GM12878 (cell line): Measurements from ENCODE around the gene UBASH3B. TPM values are rescaled to one million over a fixed set of nuclear protein-coding genes. Genes with fewer than 3 reads are reported as not detected.

Experiments
- BCL11A ChIP-seq: IDR thresholded peaks from 2 replicates; pipeline ENCODE4 v1.6.1; 2011; ENCODE audit warnings: low read depth, low read length
- BCL3 ChIP-seq: IDR thresholded peaks from 2 replicates; pipeline ENCODE4 v1.6.1; 2011; ENCODE audit warnings: borderline replicate concordance, low read depth, mild to moderate bottlenecking, moderate library complexity, low read length; ENCODE audit not compliant: insufficient read depth, poor library complexity, severe bottlenecking
- CBFB ChIP-seq: IDR thresholded peaks from 2 replicates; pipeline ENCODE4 v1.6.1; 2016; ENCODE audit warnings: antibody characterized with exemption, low read depth
- CEBPB ChIP-seq, 2 experiments: fragments of 150-350 bp in 1 of 2; IDR thresholded peaks; 2 replicates each; pipeline ENCODE4 v1.6.1; 2012 to 2014; ENCODE audit warnings: low read depth in 2 of 2, low read length in 2 of 2, borderline replicate concordance in 1 of 2, inconsistent platforms in 1 of 2
- CEBPZ ChIP-seq: fragments of 150-350 bp; IDR thresholded peaks from 2 replicates; pipeline ENCODE4 v1.6.1; 2016; ENCODE audit warnings: low read depth, low read length
- CHD2 ChIP-seq: IDR thresholded peaks from 2 replicates; pipeline ENCODE4 v1.6.1; 2011; ENCODE audit warnings: low read depth, low read length, improper control_type of control experiment, borderline replicate concordance
- E2F4 ChIP-seq: IDR thresholded peaks from 2 replicates; pipeline ENCODE4 v1.6.1; 2012; ENCODE audit warnings: low read depth, low read length, improper control_type of control experiment
- ELK1 ChIP-seq: IDR thresholded peaks from 2 replicates; pipeline ENCODE4 v1.6.1; 2012; ENCODE audit warnings: low read depth, low read length, improper control_type of control experiment
- ETV6 ChIP-seq, 2 experiments: fragments of 450-650 bp in 1 of 2; IDR thresholded peaks in 1 of 2; conservative IDR thresholded peaks in 1 of 2; 2 replicates each; pipeline ENCODE4 v1.6.1; 2014; ENCODE audit warnings: antibody characterized with exemption in 1 of 2, borderline replicate concordance in 1 of 2, low read depth in 1 of 2, mild to moderate bottlenecking in 1 of 2, moderate library complexity in 1 of 2
- MEF2B ChIP-seq: fragments of 450-650 bp; IDR thresholded peaks from 2 replicates; pipeline ENCODE4 v1.6.1; 2018; ENCODE audit warnings: mild to moderate bottlenecking, moderate library complexity; ENCODE audit not compliant: partially characterized antibody, poor library complexity, severe bottlenecking
- NR2C1 ChIP-seq: fragments of 450-650 bp; IDR thresholded peaks from 2 replicates; pipeline ENCODE4 v1.6.1; 2017; ENCODE audit warnings: antibody characterized with exemption, mild to moderate bottlenecking, moderate library complexity
- RAD51 ChIP-seq: fragments of 450-650 bp; IDR thresholded peaks from 2 replicates; pipeline ENCODE4 v1.6.1; 2016; ENCODE audit warnings: moderate library complexity, mild to moderate bottlenecking, inconsistent platforms
- SKIL ChIP-seq: fragments of 450-650 bp; IDR thresholded peaks from 2 replicates; pipeline ENCODE4 v1.6.1; 2017; ENCODE audit warnings: mild to moderate bottlenecking, low read depth, inconsistent platforms; ENCODE audit not compliant: poor library complexity, severe bottlenecking
- YBX1 ChIP-seq: fragments of 450-650 bp; IDR thresholded peaks from 2 replicates; pipeline ENCODE4 v1.6.1; 2016; ENCODE audit warnings: antibody characterized with exemption
- ZBTB40 ChIP-seq: fragments of 450-650 bp; IDR thresholded peaks from 2 replicates; pipeline ENCODE4 v1.6.1; 2016; ENCODE audit warnings: mild to moderate bottlenecking, moderate library complexity, borderline replicate concordance
- ZNF24 ChIP-seq: fragments of 450-650 bp; IDR thresholded peaks from 2 replicates; pipeline ENCODE4 v1.6.1; 2017; ENCODE audit warnings: antibody characterized with exemption, mild to moderate bottlenecking
- polyA plus RNA-seq, 11 experiments: library from polyadenylated mRNA; depleted of rRNA in 4 of 11; unstranded in 6 of 11; stranded (reverse) in 5 of 11; fragments of >200 nt; fragmentation: Nextera tagmentation in 4 of 11; fragmentation: Illumina TruSeq in 1 of 11; extraction: Ambion mirVana in 4 of 11; extraction: Trizol in 1 of 11; gene quantifications; 1 replicate in 1 of 11; 2 replicates in 10 of 11; pipeline versions ENCODE4 v1.2.1 to v1.2.3, GENCODE V29; 2011 to 2016; ENCODE audit warnings: inconsistent platforms in 2 of 11, missing spikeins in 2 of 11, low read depth in 1 of 11
- total RNA-seq, 4 experiments: library from RNA; depleted of rRNA in 3 of 4; stranded (reverse); fragments of >200 nt in 3 of 4; fragmentation: Illumina TruSeq in 1 of 4; extraction: Trizol in 1 of 4; gene quantifications; 2 replicates each; pipeline versions ENCODE4 v1.2.1 to v1.2.3, GENCODE V29; 2013 to 2021

UBASH3B gene
- total and polyA plus RNA-seq, 10 of the 15 experiments (the other 5 are each of a cell fraction or from before 2014, with no cell fraction given) = 0.18 to 3.3 (median 0.57) TPM

GRCh38 chr11:122744357-122744756, 88.8 kb downstream of the UBASH3B start (continued):
- no peak for TF ChIP-seq CEBPZ
- TF ChIP-seq SKIL = no peak
- no peak for TF ChIP-seq CBFB
- no peak for TF ChIP-seq YBX1
- TF ChIP-seq ETV6 (conservative IDR thresholded peaks at IDR 0.05 in 1 of 2, IDR thresholded peaks at IDR 0.05 in 1 of 2; ENCODE audit: borderline replicate concordance in 1 of 2, low read depth in 1 of 2) = no peak
- no peak for TF ChIP-seq ELK1
- no peak for TF ChIP-seq BCL11A
- TF ChIP-seq MEF2B = no peak
- TF ChIP-seq BCL3 = peak; percentile 79
- no peak for TF ChIP-seq NR2C1
- TF ChIP-seq CHD2 = no peak
- no peak for TF ChIP-seq CEBPB (IDR thresholded peaks at IDR 0.05; ENCODE audit: borderline replicate concordance in 1 of 2, low read depth in 2 of 2, low read length in 2 of 2)
- TF ChIP-seq RAD51 = peak; percentile 40; the same call in 1 of the 2 replicates
- TF ChIP-seq ZBTB40 = no peak
- TF ChIP-seq ZNF24 = no peak
- no peak for TF ChIP-seq E2F4
